Endothelial cell of umbilical vein (primary cell): ENCODE results near the gene RBL1.

Experiments used
- MYC ChIP-seq: IDR thresholded peaks from one replicate; pipeline ENCODE4 v1.6.1; 2011; ENCODE audit warnings: mild to moderate bottlenecking, low read depth, low read length
- POLR2A ChIP-seq: IDR thresholded peaks from 2 replicates; pipeline ENCODE4 v1.6.1; 2012; ENCODE audit warnings: low read depth, mild to moderate bottlenecking, control low read depth, low read length
- POLR2AphosphoS5 ChIP-seq: IDR thresholded peaks from 2 replicates; pipeline ENCODE4 v1.6.1; 2012; ENCODE audit warnings: low read depth, mild to moderate bottlenecking, control low read depth, low read length, moderate library complexity; ENCODE audit not compliant: insufficient read depth
- TF ChIP-seq, protein P1 (sequence below), 2 donors: IDR thresholded peaks; 1 replicate in 1 of 2; 2 replicates in 1 of 2; pipeline ENCODE4 v1.5.1; 2011; ENCODE audit warnings: low read length in 2 of 2, mild to moderate bottlenecking in 2 of 2, moderate library complexity in 2 of 2, control low read depth in 1 of 2, inconsistent platforms in 1 of 2, low read depth in 1 of 2; ENCODE audit not compliant: insufficient read depth in 1 of 2; ENCODE audit errors: extremely low read depth in 1 of 2
- TF ChIP-seq, protein P2 (sequence below): IDR thresholded peaks from 2 replicates; pipeline ENCODE4 v1.6.1; 2011; ENCODE audit not compliant: insufficient read depth, insufficient read length

DNA sequence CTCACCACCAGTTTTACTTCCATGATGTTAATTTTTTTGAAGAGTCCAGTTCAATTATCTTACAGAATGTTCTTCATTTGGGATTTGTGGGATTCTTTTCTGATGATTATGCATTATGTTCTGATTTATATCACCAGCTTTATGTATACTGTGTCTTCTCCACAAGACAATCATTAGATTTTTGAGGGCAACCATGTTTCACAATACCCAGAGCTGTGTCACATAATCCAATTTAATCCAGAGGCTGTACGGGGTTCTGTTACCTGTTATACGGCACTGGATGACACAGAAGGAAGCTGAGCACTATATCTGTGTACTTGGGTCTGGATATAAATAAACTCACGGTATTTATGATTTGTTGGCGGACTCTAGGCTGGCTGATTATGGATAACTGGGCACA, 41.8 kb upstream of the RBL1 start:
- TF ChIP-seq, protein P1, sequence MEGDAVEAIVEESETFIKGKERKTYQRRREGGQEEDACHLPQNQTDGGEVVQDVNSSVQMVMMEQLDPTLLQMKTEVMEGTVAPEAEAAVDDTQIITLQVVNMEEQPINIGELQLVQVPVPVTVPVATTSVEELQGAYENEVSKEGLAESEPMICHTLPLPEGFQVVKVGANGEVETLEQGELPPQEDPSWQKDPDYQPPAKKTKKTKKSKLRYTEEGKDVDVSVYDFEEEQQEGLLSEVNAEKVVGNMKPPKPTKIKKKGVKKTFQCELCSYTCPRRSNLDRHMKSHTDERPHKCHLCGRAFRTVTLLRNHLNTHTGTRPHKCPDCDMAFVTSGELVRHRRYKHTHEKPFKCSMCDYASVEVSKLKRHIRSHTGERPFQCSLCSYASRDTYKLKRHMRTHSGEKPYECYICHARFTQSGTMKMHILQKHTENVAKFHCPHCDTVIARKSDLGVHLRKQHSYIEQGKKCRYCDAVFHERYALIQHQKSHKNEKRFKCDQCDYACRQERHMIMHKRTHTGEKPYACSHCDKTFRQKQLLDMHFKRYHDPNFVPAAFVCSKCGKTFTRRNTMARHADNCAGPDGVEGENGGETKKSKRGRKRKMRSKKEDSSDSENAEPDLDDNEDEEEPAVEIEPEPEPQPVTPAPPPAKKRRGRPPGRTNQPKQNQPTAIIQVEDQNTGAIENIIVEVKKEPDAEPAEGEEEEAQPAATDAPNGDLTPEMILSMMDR (IDR thresholded peaks at IDR 0.05; ENCODE audit: extremely low read depth in 1 of 2, insufficient read depth in 1 of 2, low read depth in 1 of 2, low read length in 2 of 2) = no peak
- no peak for TF ChIP-seq POLR2AphosphoS5
- TF ChIP-seq, protein P2, sequence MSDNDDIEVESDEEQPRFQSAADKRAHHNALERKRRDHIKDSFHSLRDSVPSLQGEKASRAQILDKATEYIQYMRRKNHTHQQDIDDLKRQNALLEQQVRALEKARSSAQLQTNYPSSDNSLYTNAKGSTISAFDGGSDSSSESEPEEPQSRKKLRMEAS = no peak
- no peak for TF ChIP-seq MYC
- no peak for TF ChIP-seq POLR2A
